DOHH2 (cell line): ENCODE measurements around the gene DSE.

Source experiments
- H3F3A ChIP-seq: fragments of 200-600 bp; sonication (generic), shearing (Covaris generic); 2 replicates; pipeline ENCODE4 v1.6.0; 2016; ENCODE audit warnings: antibody characterized with exemption, mild to moderate bottlenecking; ENCODE audit not compliant: control insufficient read depth, insufficient read depth
- H3K27ac ChIP-seq: fragments of 200-600 bp; sonication (generic); 2 replicates; pipeline ENCODE4 v1.5.1; 2014; ENCODE audit warnings: low read depth, mild to moderate bottlenecking, low read length, moderate library complexity
- H3K27me3 ChIP-seq: fragments of 200-600 bp; sonication (generic); 2 replicates; pipeline ENCODE4 v1.6.1; 2014; ENCODE audit warnings: mild to moderate bottlenecking, low read length, mixed read lengths; ENCODE audit not compliant: control insufficient read depth
- H3K36me3 ChIP-seq: fragments of 200-600 bp; sonication (generic); 2 replicates; pipeline ENCODE4 v1.6.1; 2014; ENCODE audit warnings: mild to moderate bottlenecking, low read length, moderate library complexity, mixed read lengths; ENCODE audit not compliant: control insufficient read depth
- H3K4me1 ChIP-seq: fragments of 200-600 bp; sonication (generic); 2 replicates; pipeline ENCODE4 v1.6.1; 2014; ENCODE audit warnings: mild to moderate bottlenecking, low read length, mixed read lengths; ENCODE audit not compliant: control insufficient read depth
- H3K4me2 ChIP-seq: fragments of 200-600 bp; sonication (generic); 2 replicates; pipeline ENCODE4 v1.6.0; 2014; ENCODE audit warnings: mild to moderate bottlenecking, low read length, moderate library complexity
- H3K4me3 ChIP-seq: fragments of 200-600 bp; sonication (generic); 2 replicates; pipeline ENCODE4 v1.5.1; 2014; ENCODE audit warnings: mild to moderate bottlenecking, low read length, mixed read lengths
- H3K79me2 ChIP-seq: fragments of 200-600 bp; sonication (generic); 2 replicates; pipeline ENCODE4 v1.6.1; 2014; ENCODE audit warnings: mild to moderate bottlenecking, low read length, mixed read lengths; ENCODE audit not compliant: control insufficient read depth
- H3K9me2 ChIP-seq: fragments of 200-600 bp; sonication (generic); replicated peaks from 2 replicates; pipeline ENCODE4 v1.6.1; 2014; ENCODE audit warnings: mild to moderate bottlenecking, low read length, mixed read lengths; ENCODE audit not compliant: control insufficient read depth
- H3K9me3 ChIP-seq: fragments of 200-600 bp; sonication (generic); 2 replicates; pipeline ENCODE4 v1.6.1; 2014; ENCODE audit warnings: antibody characterized with exemption, low read length, mixed read lengths; ENCODE audit not compliant: control insufficient read depth, insufficient read depth
- H4K20me1 ChIP-seq: fragments of 200-600 bp; sonication (generic); 2 replicates; pipeline ENCODE4 v1.6.0; 2014; ENCODE audit warnings: low read depth, mild to moderate bottlenecking, antibody characterized with exemption, low read length, moderate library complexity; ENCODE audit not compliant: control insufficient read depth, insufficient read depth
- CTCF ChIP-seq: fragments of 200-600 bp; sonication (generic); IDR thresholded peaks from one replicate; pipeline ENCODE4 v1.5.1; 2014; ENCODE audit warnings: antibody characterized with exemption, mild to moderate bottlenecking, low read depth, low read length; ENCODE audit not compliant: poor library complexity, severe bottlenecking
- EZH2phosphoT487 ChIP-seq: fragments of 200-600 bp; sonication (generic); IDR thresholded peaks from 2 replicates; pipeline ENCODE4 v1.6.1; 2017; ENCODE audit warnings: borderline replicate concordance, mild to moderate bottlenecking, antibody characterized with exemption, low read length, moderate library complexity, mixed read lengths

DSE gene

GRCh38 chr6:116381000-116381399 lies 10.3 kb downstream of the DSE start:
- H3K4me1 ChIP-seq, result no peaks in the 10 kb centered on the region
- no peak overlapping the region for H3K4me2 ChIP-seq
- H3K79me2 ChIP-seq, result no peaks in the 10 kb centered on the region
- H3K27me3 ChIP-seq, result peaks cover 61% of the 10 kb centered on the region
- no peak overlapping the region for H3K4me3 ChIP-seq
- H3K9me2 ChIP-seq, result no peaks in the 10 kb centered on the region
- TF ChIP-seq CTCF, result no peak
- TF ChIP-seq EZH2phosphoT487, result no peak
- H3K36me3 ChIP-seq, result no peaks in the 10 kb centered on the region
- no peak overlapping the region for H3K27ac ChIP-seq
- no peaks in the 10 kb centered on the region for H3K9me3 ChIP-seq
- H4K20me1 ChIP-seq, result 0 out of 2 replicates have a peak, but pooled peaks cover 4% of the 10 kb centered on the region
- H3F3A ChIP-seq, result no peaks in the 10 kb centered on the region

GRCh38 chr6:116382587-116382986 lies 11.8 kb downstream of the DSE start:
- Histone ChIP-seq H3K4me2 (no peak overlapping the region), H3K36me3 (no peaks in the 10 kb centered on the region), H3K9me2 (no peaks in the 10 kb centered on the region), H3K27ac (no peak overlapping the region), H3K4me1 (no peaks in the 10 kb centered on the region), H3F3A (no peaks in the 10 kb centered on the region), H3K9me3 (no peaks in the 10 kb centered on the region), H3K79me2 (no peaks in the 10 kb centered on the region), H3K27me3 (peaks cover 61% of the 10 kb centered on the region), H4K20me1 (no peaks in the 10 kb centered on the region), H3K4me3 (no peak overlapping the region)
- TF ChIP-seq CTCF, result no peak
- TF ChIP-seq EZH2phosphoT487, result no peak

- H3K4me2 ChIP-seq, result no peak overlapping the region
- no peaks in the 10 kb centered on the region for H3K79me2 ChIP-seq
- no peaks in the 10 kb centered on the region for H4K20me1 ChIP-seq
- H3K36me3 ChIP-seq, result no peaks in the 10 kb centered on the region
- H3K27me3 ChIP-seq, result peaks cover 60% of the 10 kb centered on the region
- no peaks in the 10 kb centered on the region for H3K9me3 ChIP-seq
- H3K4me1 ChIP-seq, result no peaks in the 10 kb centered on the region
- H3K27ac ChIP-seq, result no peak overlapping the region
- no peaks in the 10 kb centered on the region for H3F3A ChIP-seq
- no peaks in the 10 kb centered on the region for H3K9me2 ChIP-seq
- TF ChIP-seq CTCF (no peak), EZH2phosphoT487 (no peak)
- no peak overlapping the region for H3K4me3 ChIP-seq
Observed at GRCh38 chr6:116384727-116385458, 14.1 kb downstream of the DSE start.
